ENCODE measurements around the gene CAMK2B.

CAMK2B gene

GRCh38 chr7:44284216-44284615, 41.2 kb downstream of the CAMK2B start:
- Histone ChIP-seq H3K4me3 (ENCODE audit: insufficient read depth, low read length, poor library complexity, severe bottlenecking) (no peak overlapping the region), H3K36me3 (ENCODE audit: low read length) (no peaks in the 10 kb centered on the region), H2AFZ (ENCODE audit: low read depth, low read length, severe bottlenecking) (no peak overlapping the region), H3F3A (ENCODE audit: insufficient read depth) (no peaks in the 10 kb centered on the region), H3K4me2 (ENCODE audit: low read depth, low read length, poor library complexity, severe bottlenecking) (no peak overlapping the region), H3K27ac (ENCODE audit: low read depth, low read length) (no peak overlapping the region), H4K20me1 (ENCODE audit: low read depth, low read length) (no peaks in the 10 kb centered on the region), H3K9me2 (replicated peaks; ENCODE audit: insufficient read depth, low read length) (no peaks in the 10 kb centered on the region), H3K9me3 (ENCODE audit: insufficient read depth, low read length) (no peaks in the 10 kb centered on the region), H3K79me2 (ENCODE audit: insufficient read depth, low read length) (no peaks in the 10 kb centered on the region), H3K27me3 (ENCODE audit: low read length) (no peaks in the 10 kb centered on the region), H3K9ac (ENCODE audit: low read length) (no peak overlapping the region)
- TF ChIP-seq CTCF (IDR thresholded peaks at IDR 0.05; ENCODE audit: insufficient read depth, low read length, poor library complexity, severe bottlenecking) (no peak), EZH2phosphoT487 (conservative IDR thresholded peaks at IDR 0.05; ENCODE audit: low read length) (no peak)

- Histone ChIP-seq H3K4me2 (ENCODE audit: low read depth, low read length, poor library complexity, severe bottlenecking) (no peak overlapping the region), H4K20me1 (ENCODE audit: low read depth, low read length) (no peaks in the 10 kb centered on the region), H3K9me2 (replicated peaks; ENCODE audit: insufficient read depth, low read length) (no peaks in the 10 kb centered on the region), H3K27ac (ENCODE audit: low read depth, low read length) (no peak overlapping the region), H3K9ac (ENCODE audit: low read length) (no peak overlapping the region), H3K36me3 (ENCODE audit: low read length) (no peaks in the 10 kb centered on the region), H3F3A (ENCODE audit: insufficient read depth) (no peaks in the 10 kb centered on the region), H2AFZ (ENCODE audit: low read depth, low read length, severe bottlenecking) (no peak overlapping the region), H3K9me3 (ENCODE audit: insufficient read depth, low read length) (no peaks in the 10 kb centered on the region), H3K27me3 (ENCODE audit: low read length) (no peaks in the 10 kb centered on the region), H3K79me2 (ENCODE audit: insufficient read depth, low read length) (no peaks in the 10 kb centered on the region), H3K4me3 (ENCODE audit: insufficient read depth, low read length, poor library complexity, severe bottlenecking) (no peak overlapping the region)
- TF ChIP-seq EZH2phosphoT487 (conservative IDR thresholded peaks at IDR 0.05; ENCODE audit: low read length) (no peak), CTCF (IDR thresholded peaks at IDR 0.05; ENCODE audit: insufficient read depth, low read length, poor library complexity, severe bottlenecking) (no peak)
Observed at GRCh38 chr7:44283381-44284211, 41.8 kb downstream of the CAMK2B start.

GRCh38 chr7:44282601-44283171, 42.7 kb downstream of the CAMK2B start:
- H3K79me2 ChIP-seq (ENCODE audit: insufficient read depth, low read length): no peaks in the 10 kb centered on the region
- TF ChIP-seq CTCF (IDR thresholded peaks at IDR 0.05; ENCODE audit: insufficient read depth, low read length, poor library complexity, severe bottlenecking) (no peak), EZH2phosphoT487 (conservative IDR thresholded peaks at IDR 0.05; ENCODE audit: low read length) (no peak)
- H2AFZ ChIP-seq (ENCODE audit: low read depth, low read length, severe bottlenecking): no peak overlapping the region
- H3K27me3 ChIP-seq (ENCODE audit: low read length): no peaks in the 10 kb centered on the region
- H3K9ac ChIP-seq (ENCODE audit: low read length): no peak overlapping the region
- H3F3A ChIP-seq (ENCODE audit: insufficient read depth): no peaks in the 10 kb centered on the region
- H4K20me1 ChIP-seq (ENCODE audit: low read depth, low read length): no peaks in the 10 kb centered on the region
- H3K9me3 ChIP-seq (ENCODE audit: insufficient read depth, low read length): no peaks in the 10 kb centered on the region
- no peaks in the 10 kb centered on the region for H3K9me2 ChIP-seq (replicated peaks; ENCODE audit: insufficient read depth, low read length)
- H3K4me3 ChIP-seq (ENCODE audit: insufficient read depth, low read length, poor library complexity, severe bottlenecking): no peak overlapping the region
- H3K27ac ChIP-seq (ENCODE audit: low read depth, low read length): no peak overlapping the region
- no peak overlapping the region for H3K4me2 ChIP-seq (ENCODE audit: low read depth, low read length, poor library complexity, severe bottlenecking)
- H3K36me3 ChIP-seq (ENCODE audit: low read length): no peaks in the 10 kb centered on the region
